NCI-H2081 (cell line): ENCODE results near the gene NXPE4.
"Not testable (repeated sequence)": the region's sequence is repeated elsewhere in the genome, so short reads cannot be mapped to it uniquely, and the experiment has no call there.

Experiments used
- DNase-seq, 2 experiments: peaks; one replicate each; lab custom pipeline; 2025; lab: John Stamatoyannopoulos, UW

The NXPE4 gene

GRCh38 chr11:114595571-114595970 lies at the start of gene NXPE4:
TSS of gene NXPE4 (minus strand) at chr11:114595786. CDS start at chr11:114594759, 1,027 bp downstream.
- no peak for DNase-seq

- not testable (repeated sequence) for DNase-seq
These were observed 43.9 kb upstream of the NXPE4 start for GRCh38 chr11:114639440-114639839.

GRCh38 chr11:114631445-114631965 lies 35.9 kb upstream of the NXPE4 start:
- DNase-seq = not testable (repeated sequence)

GRCh38 chr11:114625294-114625693 lies 29.7 kb upstream of the NXPE4 start:
- no peak for DNase-seq

GRCh38 chr11:114624455-114625207 lies 29.0 kb upstream of the NXPE4 start:
- DNase-seq = no peak

- no peak for DNase-seq
These were observed 28.1 kb upstream of the NXPE4 start for GRCh38 chr11:114623720-114624119.

GRCh38 chr11:114622858-114623257 lies 27.3 kb upstream of the NXPE4 start:
- no peak for DNase-seq

- no peak for DNase-seq
These were observed 26.6 kb upstream of the NXPE4 start for GRCh38 chr11:114621950-114622809.

- DNase-seq = no peak
These were observed 25.5 kb upstream of the NXPE4 start for GRCh38 chr11:114621072-114621471.

GRCh38 chr11:114619659-114620173 lies 24.1 kb upstream of the NXPE4 start:
- no peak for DNase-seq

GRCh38 chr11:114618139-114618538 lies 22.6 kb upstream of the NXPE4 start:
- DNase-seq = no peak

GRCh38 chr11:114617157-114618124 lies 21.9 kb upstream of the NXPE4 start:
- DNase-seq = no peak

GRCh38 chr11:114616516-114616915 lies 20.9 kb upstream of the NXPE4 start:
- DNase-seq = no peak

- no peak for DNase-seq
These were observed 20.1 kb upstream of the NXPE4 start for GRCh38 chr11:114615448-114616361.

- no peak for DNase-seq
These were observed 18.6 kb upstream of the NXPE4 start for GRCh38 chr11:114614127-114614720.

GRCh38 chr11:114613094-114613493 lies 17.5 kb upstream of the NXPE4 start:
- not testable (repeated sequence) for DNase-seq

- DNase-seq = no peak
These were observed 17.1 kb upstream of the NXPE4 start for GRCh38 chr11:114612686-114613085.

- not testable (repeated sequence) for DNase-seq
These were observed 16.6 kb upstream of the NXPE4 start for GRCh38 chr11:114612199-114612598.

GRCh38 chr11:114610984-114611944 lies 15.7 kb upstream of the NXPE4 start:
- DNase-seq = no peak
